Activated CD4-positive, alpha-beta T cell treated with anti-CD3 and anti-CD28 coated beads, Interleukin-10, Interleukin-2, amounts not matched to agents 100 ng/mL and 50 ng/mL, durations not matched to agents 16 hours and 8 hours (primary cell): ENCODE results near the gene DEFB128.
"Not testable (repeated sequence)": the region's sequence is repeated elsewhere in the genome, so short reads cannot be mapped to it uniquely, and the experiment has no call there.

ENCODE experiments used
- DNase-seq: peaks from one replicate; pipeline ENCODE4 v3.0.0-alpha.2; 2020

Gene DEFB128

DNA sequence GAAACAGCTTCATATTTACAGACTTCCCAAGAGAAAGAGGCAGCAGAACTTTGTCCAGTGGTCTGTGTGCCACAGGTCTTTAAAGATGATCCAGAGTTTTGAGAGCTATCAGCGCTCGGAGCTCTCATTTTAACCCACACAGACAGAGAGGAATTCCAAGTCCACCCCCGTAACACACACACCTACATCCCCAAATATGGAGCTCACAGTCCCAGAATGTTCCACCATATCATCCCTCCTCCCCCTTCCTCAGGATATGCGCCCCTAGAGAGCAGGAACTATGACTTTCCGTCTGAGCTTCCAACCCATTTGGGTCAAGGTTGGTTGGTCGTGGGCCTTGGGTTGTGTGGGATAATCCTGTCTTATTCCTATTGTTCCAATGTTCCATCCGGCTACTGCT is at the start of gene DEFB128:
Gene DEFB128, minus strand, starts transcription at position 101 of the 400 bp plus-strand sequence. Its CDS starts 88 bp downstream, at position 13.
- DNase-seq, result no peak

GRCh38 chr20:237929-238328 is 48.4 kb upstream of the DEFB128 start:
- peak; percentile 61 for DNase-seq

DNA sequence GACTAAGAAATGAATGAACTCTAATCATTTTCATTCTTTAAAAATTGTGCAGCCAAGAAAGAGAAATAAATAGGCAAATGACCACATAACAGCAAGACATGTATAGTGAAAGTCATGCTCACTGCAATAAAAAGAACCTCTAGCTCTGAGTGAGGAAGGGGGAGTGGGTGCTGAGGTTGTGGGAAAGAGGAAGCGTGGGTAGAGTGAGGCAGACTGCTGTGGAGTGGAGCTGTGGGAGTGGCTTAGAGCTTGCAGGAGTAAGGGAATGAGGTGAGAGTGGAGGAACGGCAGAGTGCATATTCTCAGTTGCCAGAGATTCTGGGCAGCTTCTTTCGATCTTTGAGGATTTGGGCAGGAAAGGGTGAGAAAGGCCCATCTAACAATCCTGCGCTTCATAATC is 48.0 kb upstream of the DEFB128 start:
- peak; percentile 42 for DNase-seq

- no peak for DNase-seq
Observed at GRCh38 chr20:235891-236290, 46.4 kb upstream of the DEFB128 start.

GRCh38 chr20:227439-228105 is 38.1 kb upstream of the DEFB128 start:
- DNase-seq, result no peak

DNA sequence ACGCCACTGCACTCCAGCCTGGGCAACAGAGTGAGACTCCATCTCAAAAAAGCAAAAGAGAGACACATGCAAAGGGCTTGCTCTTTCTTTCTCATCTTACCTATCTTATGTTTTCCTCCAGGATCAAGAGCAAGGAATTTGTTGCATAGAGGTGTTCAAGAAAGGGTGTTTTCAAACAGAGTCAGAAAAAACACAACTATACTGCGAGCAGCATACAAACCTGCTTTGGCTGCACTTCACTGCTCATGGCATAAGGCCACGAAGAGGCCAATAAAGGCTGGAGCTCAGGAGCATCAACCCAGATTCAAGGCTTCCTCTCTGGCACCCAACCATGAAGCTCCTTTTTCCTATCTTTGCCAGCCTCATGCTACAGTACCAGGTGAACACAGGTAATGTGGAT is 37.4 kb upstream of the DEFB128 start, which contains the start of gene DEFB129:
Gene DEFB129, plus strand, starts transcription at position 301 of the 400 bp plus-strand sequence. Its CDS starts 31 bp downstream, at position 332.
- DNase-seq, result no peak

DNA sequence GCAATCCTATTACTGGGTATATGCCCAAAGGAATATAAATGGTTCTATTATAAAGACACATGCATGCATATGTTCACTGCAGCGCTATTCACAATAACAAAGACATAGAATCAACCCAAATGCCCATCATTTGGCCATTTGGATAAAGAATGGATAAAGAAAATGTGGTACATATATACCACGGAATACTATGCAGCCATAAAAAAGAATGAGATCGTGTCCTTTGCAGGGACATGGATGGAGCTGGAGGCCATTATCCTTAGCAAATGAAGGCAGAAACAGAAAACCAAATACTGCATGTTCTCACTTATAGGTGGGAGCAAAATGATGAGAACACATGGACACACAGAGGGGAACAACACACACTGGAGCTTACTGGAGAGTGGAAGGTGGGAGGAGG is 36.4 kb upstream of the DEFB128 start:
- DNase-seq, result not testable (repeated sequence)

DNA sequence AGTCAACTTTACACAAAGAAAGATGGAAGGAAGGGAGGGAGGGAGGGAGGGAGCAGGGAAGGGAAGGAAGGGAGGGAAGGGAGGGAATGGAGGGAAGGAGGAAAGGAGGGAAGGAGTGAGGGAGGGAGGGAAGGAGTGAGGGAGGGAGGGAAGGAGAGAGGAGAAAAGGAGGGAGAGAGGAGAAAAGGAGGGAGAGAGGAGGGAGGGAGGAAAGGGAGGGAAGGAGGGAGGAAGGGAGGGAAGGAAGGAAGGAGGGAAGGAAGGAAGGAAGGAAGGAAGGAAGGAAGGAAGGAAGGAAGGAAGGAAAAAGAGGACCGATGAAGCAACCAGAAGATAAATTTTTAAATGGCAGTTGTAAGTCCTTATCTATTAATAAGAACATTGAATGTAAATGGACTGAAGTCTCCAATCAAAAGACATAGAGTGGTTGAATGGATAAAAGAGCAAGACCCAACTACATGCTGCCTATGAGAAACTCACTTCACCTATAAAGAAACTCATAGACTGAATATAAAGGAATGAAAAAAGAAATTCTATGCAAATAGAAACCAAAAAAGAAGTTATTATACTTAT is 31.8 kb upstream of the DEFB128 start:
- no peak for DNase-seq

- peak; percentile 14 for DNase-seq
Observed at GRCh38 chr20:219290-220115, 30.0 kb upstream of the DEFB128 start.

DNA sequence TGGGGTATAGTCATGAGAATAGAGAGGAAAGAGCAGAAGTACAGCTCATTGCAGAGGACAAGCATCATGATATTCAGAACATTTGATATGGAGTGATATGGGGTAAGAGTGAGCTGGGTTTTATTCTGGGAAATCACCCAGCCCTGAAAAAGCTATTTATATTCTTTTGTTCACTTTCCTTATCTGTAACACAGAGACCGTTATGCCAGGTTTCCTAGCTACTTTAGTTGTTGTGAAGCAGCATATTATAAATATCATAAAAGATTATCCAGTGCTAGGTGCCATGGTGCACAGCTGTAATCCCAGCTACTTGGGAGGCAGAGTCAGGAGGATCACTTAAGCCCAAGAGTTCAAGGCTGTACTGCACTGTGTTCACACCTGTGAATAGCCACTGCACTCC is 27.8 kb upstream of the DEFB128 start:
- no peak for DNase-seq

DNA sequence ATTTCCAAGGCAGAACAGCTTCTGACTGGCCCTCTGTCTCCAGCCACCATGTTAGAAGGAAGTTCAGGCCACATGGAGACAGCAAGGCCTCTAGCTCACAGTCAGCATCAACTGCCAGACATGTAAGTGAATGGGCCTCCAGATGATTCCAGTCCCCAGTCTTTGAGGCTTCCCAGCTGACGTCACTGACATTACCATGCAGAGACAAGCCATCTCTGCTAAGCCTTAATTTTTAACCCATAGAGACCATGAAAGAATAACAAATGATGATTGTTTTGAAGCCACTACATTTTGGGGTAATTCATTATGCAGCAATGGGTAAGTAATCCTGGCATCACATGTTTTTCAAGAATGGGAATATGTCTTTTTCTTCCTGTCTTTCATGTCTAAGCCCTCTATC is 26.3 kb upstream of the DEFB128 start:
- DNase-seq, result no peak

GRCh38 chr20:214383-214782 is 24.9 kb upstream of the DEFB128 start:
- DNase-seq, result no peak

GRCh38 chr20:210809-211502 is 21.4 kb upstream of the DEFB128 start:
- no peak for DNase-seq

- DNase-seq, result peak; percentile 63
Observed at GRCh38 chr20:208942-209566, 19.5 kb upstream of the DEFB128 start.

GRCh38 chr20:203630-204029 is 14.1 kb upstream of the DEFB128 start:
- DNase-seq, result not testable (repeated sequence)

- DNase-seq, result no peak
Observed at GRCh38 chr20:199996-200395, 10.5 kb upstream of the DEFB128 start.

GRCh38 chr20:198225-198624 is 8.7 kb upstream of the DEFB128 start:
- no peak for DNase-seq

- no peak for DNase-seq
Observed at GRCh38 chr20:187733-188132, 1.8 kb downstream of the DEFB128 start.

DNA sequence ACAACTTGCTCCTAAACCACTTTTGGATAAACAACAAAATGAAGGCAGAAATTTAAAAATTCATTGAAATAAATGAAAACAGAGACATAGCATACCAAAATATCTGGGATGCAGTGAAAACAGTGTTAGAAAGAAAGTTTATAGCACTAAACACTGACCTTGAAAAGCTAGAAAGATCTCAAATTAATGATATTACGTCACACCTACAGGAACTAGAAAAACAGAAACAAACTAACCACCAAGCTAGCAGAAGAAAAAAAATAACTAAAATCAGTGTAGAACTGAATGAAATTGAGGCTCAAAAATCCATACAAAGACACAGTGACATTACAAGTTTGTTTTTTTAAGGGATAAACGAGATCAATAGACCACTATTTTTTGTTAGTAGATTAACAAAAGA is 5.2 kb downstream of the DEFB128 start:
- no peak for DNase-seq

GRCh38 chr20:168876-169275 is 20.6 kb downstream of the DEFB128 start:
- no peak for DNase-seq

GRCh38 chr20:164618-165017 is 24.9 kb downstream of the DEFB128 start:
- no peak for DNase-seq

DNA sequence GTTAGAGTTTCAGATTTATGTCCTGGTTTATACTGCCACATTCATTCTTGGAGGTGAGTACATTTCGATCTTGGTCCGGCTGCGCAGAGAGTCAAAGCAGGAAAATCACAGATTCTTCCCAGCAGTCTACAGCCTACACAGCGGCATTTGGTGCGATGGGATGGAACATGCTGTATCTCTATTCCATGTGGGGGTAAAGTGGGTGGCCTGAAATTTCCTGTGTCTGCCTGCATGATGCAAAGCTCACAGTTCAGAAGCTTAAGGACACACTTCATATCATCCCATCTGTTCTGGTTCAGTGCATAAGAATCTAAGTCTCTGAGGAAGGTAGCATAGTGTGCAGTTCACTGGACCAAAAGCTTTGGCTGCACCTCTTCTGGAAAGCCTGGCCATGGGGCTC is 32.4 kb downstream of the DEFB128 start, which contains the start of gene DEFB127:
Gene DEFB127, plus strand, starts transcription at position 301 of the 400 bp plus-strand sequence. Its CDS starts 91 bp downstream, at position 392.
- DNase-seq, result no peak

DNA sequence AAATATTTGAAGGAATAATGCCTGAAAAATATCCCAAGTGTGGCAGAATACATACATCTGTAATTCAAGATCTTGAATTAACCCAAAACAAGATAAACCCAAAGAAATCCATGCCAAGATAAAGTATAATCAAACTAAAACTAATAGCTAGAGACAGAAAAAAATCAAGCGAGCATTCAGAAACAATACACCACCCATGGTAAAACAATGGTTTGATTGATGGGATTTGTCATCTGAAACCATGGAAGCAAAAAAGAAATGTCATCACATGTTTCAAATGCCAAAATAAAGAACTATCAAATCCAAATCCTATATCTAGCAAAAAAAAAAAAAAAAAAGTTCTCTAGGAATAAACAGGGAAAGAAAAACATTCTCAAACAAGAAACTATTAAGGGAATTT is 37.4 kb downstream of the DEFB128 start:
- DNase-seq, result no peak
